HG02840 (cell line): ENCODE data around the gene ST8SIA5.

Source experiments
- ATAC-seq: cut with Tn5 transposase; IDR thresholded peaks from one replicate; pipeline ENCODE4 v1.9.1; 2021; ENCODE audit warnings: mild to moderate bottlenecking, moderate library complexity, moderate number of reproducible peaks; ENCODE audit not compliant: unreplicated experiment, low FRiP score

Gene ST8SIA5

GRCh38 chr18:46676182-46676835 lies 80.5 kb downstream of the ST8SIA5 start:
- ATAC-seq, result no peak

GRCh38 chr18:46675112-46675511 lies 81.7 kb downstream of the ST8SIA5 start:
- ATAC-seq, result no peak

GRCh38 chr18:46672062-46672970 lies 84.5 kb downstream of the ST8SIA5 start:
- ATAC-seq, result no peak

- ATAC-seq, result no peak
Observed at GRCh38 chr18:46668694-46669093, 88.2 kb downstream of the ST8SIA5 start.

- ATAC-seq, result no peak
Observed at GRCh38 chr18:46668135-46668534, 88.7 kb downstream of the ST8SIA5 start.

- ATAC-seq, result no peak
Observed at GRCh38 chr18:46663539-46663938, 93.3 kb downstream of the ST8SIA5 start.

GRCh38 chr18:46660957-46661749 lies 95.7 kb downstream of the ST8SIA5 start:
- ATAC-seq, result no peak

- ATAC-seq, result no peak
Observed at GRCh38 chr18:46659484-46659883, 97.4 kb downstream of the ST8SIA5 start.

- no peak for ATAC-seq
Observed at GRCh38 chr18:46657115-46657955, 99.5 kb downstream of the ST8SIA5 start, which contains the start of gene LOXHD1. Gene LOXHD1, minus strand, starts transcription at chr18:46657220. Its CDS starts 187 bp downstream, at chr18:46657033.

- ATAC-seq, result no peak
Observed at GRCh38 chr18:46656326-46657114, 100.3 kb downstream of the ST8SIA5 start.

GRCh38 chr18:46652372-46652771 lies 104.5 kb downstream of the ST8SIA5 start:
- ATAC-seq, result no peak

GRCh38 chr18:46650681-46651080 lies 106.2 kb downstream of the ST8SIA5 start:
- no peak for ATAC-seq

GRCh38 chr18:46649071-46649862 lies 107.6 kb downstream of the ST8SIA5 start:
- no peak for ATAC-seq

- no peak for ATAC-seq
Observed at GRCh38 chr18:46646468-46646867, 110.4 kb downstream of the ST8SIA5 start.

GRCh38 chr18:46642561-46642960 lies 114.3 kb downstream of the ST8SIA5 start:
- ATAC-seq, result no peak

GRCh38 chr18:46641917-46642316 lies 114.9 kb downstream of the ST8SIA5 start:
- ATAC-seq, result no peak

- no peak for ATAC-seq
Observed at GRCh38 chr18:46639386-46639785, 117.5 kb downstream of the ST8SIA5 start.

GRCh38 chr18:46636040-46636630 lies 120.7 kb downstream of the ST8SIA5 start:
- no peak for ATAC-seq
